ENCODE measurements around the gene PTPMT1. TPM values are rescaled to one million over a fixed set of nuclear protein-coding genes. Genes with fewer than 3 reads are reported as not detected.

The PTPMT1 gene
- polyA plus RNA-seq, 1 donor from 2014 or later = 2.7 TPM

GRCh38 chr11:47538741-47539565, 26.4 kb upstream of the PTPMT1 start:
- H3K36me3 ChIP-seq (ENCODE audit: insufficient read depth, low read length) = no peaks in the 10 kb centered on the region
- peaks cover 3% of the 10 kb centered on the region for H4K20me1 ChIP-seq (ENCODE audit: insufficient read depth)
- H2AFZ ChIP-seq (ENCODE audit: low read depth, low read length) = no peak overlapping the region
- H3K4me2 ChIP-seq (ENCODE audit: low read length) = no peak overlapping the region
- no peaks in the 10 kb centered on the region for H3K9me2 ChIP-seq (ENCODE audit: insufficient read depth, low read length)
- H3F3A ChIP-seq (ENCODE audit: insufficient read depth, low read length, poor library complexity, severe bottlenecking) = peaks cover 3% of the 10 kb centered on the region
- H3K4me3 ChIP-seq (ENCODE audit: low read length) = peak overlapping the region; percentile 54
- TF ChIP-seq SMC3 (conservative IDR thresholded peaks at IDR 0.05; ENCODE audit: poor library complexity) (no peak), TAF1 (IDR thresholded peaks at IDR 0.05; ENCODE audit: low read depth) (no peak), RAD21 (conservative IDR thresholded peaks at IDR 0.05) (no peak), REST (IDR thresholded peaks at IDR 0.05; ENCODE audit: borderline replicate concordance) (no peak), POLR2AphosphoS5 (IDR thresholded peaks at IDR 0.05) (no peak), MXI1 (conservative IDR thresholded peaks at IDR 0.05; ENCODE audit: poor library complexity, severe bottlenecking) (no peak), EZH2 (IDR thresholded peaks at IDR 0.05; ENCODE audit: borderline replicate concordance, insufficient read depth, low read length, poor library complexity, severe bottlenecking) (no peak), CTCF (IDR thresholded peaks at IDR 0.05; ENCODE audit: poor library complexity, severe bottlenecking) (no peak), EP300 (conservative IDR thresholded peaks at IDR 0.05; ENCODE audit: poor library complexity, severe bottlenecking) (no peak)
- no peak overlapping the region for H3K9ac ChIP-seq (ENCODE audit: low read length)
- no peaks in the 10 kb centered on the region for H3K27me3 ChIP-seq (ENCODE audit: insufficient read depth, low read depth, low read length)
- H3K79me2 ChIP-seq (replicated peaks; ENCODE audit: insufficient read depth, low read length) = peaks cover 81% of the 10 kb centered on the region
- no peaks in the 10 kb centered on the region for H3K9me3 ChIP-seq (ENCODE audit: low read length)
- H3K27ac ChIP-seq (ENCODE audit: low read length) = peak overlapping the region; percentile 97

GRCh38 chr11:47539681-47540039, 25.7 kb upstream of the PTPMT1 start:
- Histone ChIP-seq H3K27me3 (ENCODE audit: insufficient read depth, low read depth, low read length) (no peaks in the 10 kb centered on the region), H3K79me2 (replicated peaks; ENCODE audit: insufficient read depth, low read length) (peaks cover 86% of the 10 kb centered on the region), H3K9me3 (ENCODE audit: low read length) (no peaks in the 10 kb centered on the region), H3K9me2 (ENCODE audit: insufficient read depth, low read length) (no peaks in the 10 kb centered on the region), H3F3A (ENCODE audit: insufficient read depth, low read length, poor library complexity, severe bottlenecking) (peaks cover 3% of the 10 kb centered on the region), H3K36me3 (ENCODE audit: insufficient read depth, low read length) (no peaks in the 10 kb centered on the region), H3K4me2 (ENCODE audit: low read length) (peak overlapping the region; percentile 60), H3K4me3 (ENCODE audit: low read length) (peak overlapping the region; percentile 54), H3K9ac (ENCODE audit: low read length) (peak overlapping the region; percentile 68), H3K27ac (ENCODE audit: low read length) (peak overlapping the region; percentile 97), H2AFZ (ENCODE audit: low read depth, low read length) (no peak overlapping the region), H4K20me1 (ENCODE audit: insufficient read depth) (peaks cover 3% of the 10 kb centered on the region)
- TF ChIP-seq POLR2AphosphoS5 (IDR thresholded peaks at IDR 0.05) (no peak), SMC3 (conservative IDR thresholded peaks at IDR 0.05; ENCODE audit: poor library complexity) (no peak), EP300 (conservative IDR thresholded peaks at IDR 0.05; ENCODE audit: poor library complexity, severe bottlenecking) (no peak), MXI1 (conservative IDR thresholded peaks at IDR 0.05; ENCODE audit: poor library complexity, severe bottlenecking) (no peak), TAF1 (IDR thresholded peaks at IDR 0.05; ENCODE audit: low read depth) (no peak), RAD21 (conservative IDR thresholded peaks at IDR 0.05) (no peak), EZH2 (IDR thresholded peaks at IDR 0.05; ENCODE audit: borderline replicate concordance, insufficient read depth, low read length, poor library complexity, severe bottlenecking) (no peak)

Data from neural cell (in vitro differentiated cells).